Stimulated activated naive CD4-positive, alpha-beta T cell (primary cell): Measurements from ENCODE around the gene ADRA2B.
"Not testable (repeated sequence)": the region's sequence is repeated elsewhere in the genome, so short reads cannot be mapped to it uniquely, and the experiment has no call there.

Experiments used
- DNase-seq, 6 experiments: peaks; one replicate each; lab custom pipeline; 2025; lab: John Stamatoyannopoulos, UW

The ADRA2B gene

DNA sequence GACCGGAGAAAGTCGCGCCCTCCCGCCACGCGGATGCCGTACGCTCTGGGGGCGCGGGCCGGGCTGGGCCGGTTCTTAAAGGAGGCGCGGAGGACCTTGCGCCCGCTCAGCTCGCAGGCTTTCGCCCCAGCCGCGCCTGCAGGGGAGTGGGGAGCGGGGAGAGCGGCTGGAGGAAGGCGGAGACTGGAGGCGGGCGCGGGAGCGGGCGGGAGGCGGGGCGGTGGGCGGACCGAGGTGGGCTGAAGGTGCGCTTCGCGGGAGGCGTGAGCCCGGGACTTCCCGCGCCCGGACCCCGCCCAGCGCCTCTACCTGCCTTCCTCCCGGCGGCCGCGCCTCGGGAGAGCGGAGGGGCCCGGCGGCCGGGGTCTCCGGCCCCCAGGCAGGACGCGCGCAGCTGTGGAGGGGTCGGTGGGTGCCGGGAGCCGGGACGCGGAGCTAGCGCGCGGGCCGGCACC, at the start of gene ADRA2B:
Gene ADRA2B (minus strand): TSS at position 148 of the 455 bp plus-strand sequence. CDS start 422 bp downstream, outside the sequence.
- peak; percentile 54 to 78 (median 74) for DNase-seq

- DNase-seq = peak in 5 of 6 experiments; percentile 17 to 47 (median 40)
These were observed 48.3 kb upstream of the ADRA2B start for GRCh38 chr2:96164459-96165184.

DNA sequence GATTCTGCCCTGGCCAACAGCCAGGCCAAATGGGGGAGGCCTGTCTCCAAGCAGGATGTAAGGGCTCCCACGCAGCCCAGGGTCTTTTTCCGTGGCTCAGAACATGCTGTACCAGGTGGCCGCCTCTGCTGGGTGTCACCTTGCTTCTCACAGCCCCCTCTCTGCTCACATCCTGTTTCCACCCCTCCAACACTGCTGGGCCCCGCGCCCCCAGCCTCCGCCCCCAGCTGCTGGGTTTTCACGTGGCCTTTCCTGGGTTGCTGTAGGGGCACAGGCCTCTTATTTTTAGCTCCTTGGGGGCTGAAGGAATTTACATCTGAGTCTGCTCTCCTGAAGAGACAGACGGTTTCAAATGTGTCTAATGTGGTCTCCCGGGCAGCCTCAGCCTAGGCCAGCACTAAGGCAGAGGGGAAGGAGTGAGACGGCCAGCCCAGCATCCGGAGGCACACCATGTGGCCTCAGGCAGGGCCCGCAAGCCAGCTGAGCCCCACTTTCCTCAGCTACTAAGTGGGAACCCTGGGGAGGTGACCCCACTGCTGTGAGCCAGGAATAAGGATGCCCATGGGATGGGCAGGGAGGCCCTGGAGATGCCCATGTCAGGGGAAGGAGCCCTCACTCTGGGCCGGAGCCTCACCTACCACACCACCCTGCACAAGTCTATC, 47.5 kb upstream of the ADRA2B start:
- peak in 5 of 6 experiments; percentile 38 to 72 (median 53) for DNase-seq

GRCh38 chr2:96163415-96163767, 47.0 kb upstream of the ADRA2B start:
- no peak for DNase-seq

DNA sequence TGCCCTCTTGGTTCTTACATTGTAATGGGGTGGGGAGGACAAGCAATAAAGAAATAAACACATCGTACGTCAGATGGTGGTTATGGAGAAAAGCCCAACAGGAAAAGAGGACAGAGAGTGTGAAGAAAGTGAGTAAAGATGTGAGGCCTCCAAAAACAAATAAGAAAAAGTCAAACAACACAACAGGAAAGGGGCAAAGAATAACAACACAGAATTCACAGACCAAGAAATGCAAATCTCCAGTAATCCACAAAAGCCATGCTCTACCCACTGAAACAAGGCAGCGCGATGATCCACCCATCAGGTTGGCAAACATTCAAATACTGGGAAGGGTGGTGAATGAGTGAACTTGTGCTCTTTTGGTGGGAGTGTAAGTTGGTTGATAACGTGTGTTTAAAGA, 45.5 kb upstream of the ADRA2B start:
- DNase-seq = no peak

GRCh38 chr2:96160366-96160765, 44.0 kb upstream of the ADRA2B start:
- not testable (repeated sequence) for DNase-seq

GRCh38 chr2:96159084-96159830, 42.9 kb upstream of the ADRA2B start:
- peak in 2 of 6 experiments; percentile 26 to 37 for DNase-seq

GRCh38 chr2:96158554-96158940, 42.2 kb upstream of the ADRA2B start:
- DNase-seq = no peak

DNA sequence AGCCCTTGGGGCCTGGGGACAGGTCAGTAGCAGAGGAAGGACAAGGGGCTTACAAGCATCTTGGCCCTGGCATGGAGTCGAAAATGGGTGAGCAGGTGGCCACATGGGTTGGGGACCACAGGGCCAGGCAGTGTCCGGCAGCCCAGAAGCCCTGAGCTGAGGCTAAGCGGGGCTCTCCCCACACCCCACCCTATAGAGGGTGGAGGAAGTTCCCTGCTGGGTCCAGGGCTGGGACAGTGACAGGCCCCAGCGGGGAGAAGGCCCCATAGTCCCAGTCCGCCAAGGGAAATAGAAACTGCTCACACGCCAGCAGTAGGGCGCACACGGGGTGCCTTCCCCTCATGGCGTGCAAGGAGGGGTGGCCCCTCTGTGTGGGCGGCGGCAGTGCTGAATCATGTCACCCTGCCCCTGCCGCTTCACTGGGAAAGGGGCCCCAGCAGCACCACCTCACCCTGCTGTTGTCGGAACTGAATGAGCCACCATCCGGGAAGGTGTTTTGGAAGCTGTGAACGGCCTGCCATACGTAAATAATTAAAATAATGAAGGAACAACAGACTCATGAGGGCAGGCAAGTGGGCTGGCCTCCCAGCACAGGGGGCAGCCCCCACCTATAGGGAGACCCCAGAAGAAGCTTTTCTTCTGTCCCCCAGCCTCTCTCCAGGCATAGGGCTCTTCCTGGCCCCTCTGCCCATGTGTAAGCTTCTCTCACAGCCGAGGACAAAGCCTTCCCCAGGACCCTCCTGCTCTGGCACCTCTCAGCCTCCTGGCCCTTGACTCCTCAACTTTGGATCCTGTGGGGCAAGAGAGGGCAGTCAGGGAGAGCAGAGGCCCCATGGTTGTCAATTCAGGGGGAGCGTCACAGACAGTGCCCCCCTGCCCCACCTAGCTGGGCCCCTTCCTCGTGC, 41.5 kb upstream of the ADRA2B start:
- DNase-seq = peak in 5 of 6 experiments; percentile 19 to 53 (median 38)

DNA sequence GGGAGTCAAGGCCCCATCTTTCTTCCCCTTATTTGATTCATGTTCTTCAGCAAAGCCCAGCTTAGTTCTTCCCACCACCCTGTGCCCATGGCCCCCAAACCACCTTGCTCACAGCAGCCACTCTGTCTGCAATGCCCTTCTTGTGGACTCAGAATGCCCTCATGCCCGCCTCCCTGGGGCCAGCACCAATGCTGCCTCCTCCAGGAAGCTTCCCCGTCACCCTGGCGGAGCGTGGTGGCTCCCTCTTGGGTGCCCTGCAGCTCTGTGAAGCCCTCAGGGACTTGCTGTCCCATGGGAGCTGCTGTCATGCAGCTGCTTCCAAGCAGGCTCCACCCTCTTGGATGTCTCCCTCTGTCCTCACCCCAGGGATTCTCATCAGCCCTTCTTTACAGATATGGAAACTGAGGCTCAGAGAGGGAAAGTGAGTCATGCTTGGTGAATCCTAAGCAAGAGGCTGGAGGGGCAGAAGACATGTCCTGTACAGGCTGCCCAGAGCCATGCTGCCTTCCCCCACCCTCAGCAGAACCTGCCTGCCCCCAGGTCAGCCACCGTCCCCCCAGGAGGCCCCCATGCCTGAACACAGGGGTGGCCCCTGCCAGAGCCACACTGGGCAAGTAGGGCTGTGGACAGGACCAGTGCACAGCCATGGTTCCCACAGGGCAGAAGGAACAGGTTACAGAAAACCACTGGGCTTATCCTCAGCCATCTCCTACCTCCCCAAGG, 40.7 kb upstream of the ADRA2B start:
- no peak for DNase-seq

DNA sequence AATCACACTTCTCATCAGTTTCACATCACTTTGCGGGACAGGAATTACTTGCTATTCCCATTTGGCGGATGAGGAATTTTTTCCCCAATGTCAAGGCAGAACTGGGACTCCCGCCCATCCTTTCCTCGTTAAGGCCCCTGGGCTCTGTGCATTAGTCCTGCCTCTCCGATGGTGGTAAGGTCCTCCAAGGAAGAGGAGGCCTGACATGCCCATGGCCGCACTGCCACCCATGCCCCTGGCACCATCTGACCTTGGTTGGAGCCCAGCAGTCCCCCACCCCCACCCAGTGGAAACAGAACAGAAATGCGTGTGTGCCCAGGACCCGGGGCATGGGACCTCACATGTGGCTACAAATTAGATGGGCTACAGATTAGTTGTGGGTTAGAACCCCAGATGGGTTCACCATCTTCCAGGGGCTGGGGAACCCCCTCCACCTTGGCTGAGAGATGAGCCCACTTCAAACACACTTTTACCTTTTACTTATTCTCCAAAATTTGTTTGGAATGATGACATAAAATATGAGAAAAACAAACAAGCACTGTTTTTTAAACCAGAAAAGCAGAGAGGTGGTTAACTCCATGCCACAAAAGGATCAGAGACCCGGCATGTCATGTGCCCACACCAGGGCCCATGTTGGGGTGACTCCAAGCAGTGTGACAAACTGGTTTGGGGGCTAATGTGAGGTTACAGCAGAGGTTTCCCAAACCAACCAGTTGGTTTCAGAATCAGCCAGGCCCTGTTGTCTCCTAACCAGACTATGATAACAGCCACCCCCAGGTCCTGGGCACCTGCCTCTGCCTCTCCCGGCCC, 39.8 kb upstream of the ADRA2B start:
- DNase-seq = no peak

GRCh38 chr2:96154506-96155380, 38.4 kb upstream of the ADRA2B start:
- no peak for DNase-seq

GRCh38 chr2:96153991-96154431, 37.6 kb upstream of the ADRA2B start:
- DNase-seq = no peak

DNA sequence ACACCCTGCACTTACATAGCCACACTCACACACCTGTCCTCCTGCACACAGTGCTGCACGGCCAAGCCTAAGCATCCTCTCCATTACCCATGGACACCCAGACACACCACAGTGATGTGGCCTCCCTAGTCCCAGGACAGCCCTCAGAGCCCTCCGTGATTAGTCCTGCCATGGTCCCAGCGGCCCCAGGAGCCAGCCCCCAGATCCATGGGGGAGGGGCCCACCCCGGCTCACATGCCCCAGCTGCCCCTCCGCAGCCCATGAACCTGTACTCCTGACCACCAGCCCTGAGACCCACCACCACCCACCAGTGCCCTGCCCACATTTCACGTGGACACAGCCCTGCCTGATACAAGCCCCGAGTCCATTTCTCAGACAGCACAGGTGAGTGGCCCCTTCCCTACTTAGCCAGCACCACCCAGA, 36.9 kb upstream of the ADRA2B start:
- DNase-seq = no peak

DNA sequence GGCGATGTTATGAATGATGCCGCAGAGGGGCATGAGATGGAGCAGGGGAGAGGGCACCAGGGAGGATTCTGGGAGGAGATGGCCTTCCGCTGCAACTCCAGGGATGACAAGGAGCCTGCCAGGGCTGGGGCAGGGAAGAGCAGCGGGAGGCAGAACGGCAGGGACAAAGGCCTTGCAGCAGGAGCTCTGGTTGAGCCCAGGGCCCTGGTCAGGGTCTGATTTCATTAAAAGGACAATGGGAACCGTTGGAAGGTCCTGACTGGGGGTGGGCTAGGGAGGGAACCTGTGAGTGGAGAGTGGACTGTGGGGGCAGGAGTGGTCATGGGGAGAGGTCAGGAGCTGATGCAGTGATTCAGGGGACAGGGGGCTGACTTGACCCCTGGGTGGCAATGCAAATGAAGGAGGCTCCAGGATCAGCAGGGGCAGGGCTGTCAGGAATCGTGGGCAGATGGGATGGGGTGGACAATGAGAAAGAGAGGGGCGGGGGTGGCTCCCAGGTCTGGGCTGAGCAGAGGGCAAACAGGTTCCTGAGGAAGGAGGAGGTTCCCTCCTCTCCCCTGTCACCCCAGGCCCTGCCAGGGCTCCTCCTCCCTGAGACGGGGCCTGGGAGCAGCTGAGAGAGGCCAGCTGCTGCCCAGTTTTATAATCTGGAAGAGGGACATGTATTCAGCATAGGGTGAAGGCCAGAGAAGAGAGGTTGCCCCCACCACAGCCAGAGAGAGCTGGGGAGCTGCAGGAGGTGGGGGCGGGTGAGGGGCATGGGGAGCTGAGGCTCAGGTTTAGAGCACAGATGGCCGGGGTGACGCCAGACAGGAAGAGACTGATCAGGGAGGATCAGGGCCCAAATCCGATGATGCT, 36.2 kb upstream of the ADRA2B start:
- no peak for DNase-seq

- no peak for DNase-seq
These were observed 35.4 kb upstream of the ADRA2B start for GRCh38 chr2:96151595-96152303.
